Vagina (tissue), 2 donors: ENCODE data around the gene CARM1.

ENCODE experiments used
- CTCF ChIP-seq, 3 experiments: fragments of 450-650 bp in 2 of 3; fragments of 200-600 bp in 1 of 3; sonication (generic) in 1 of 3; IDR thresholded peaks; one replicate each; pipeline ENCODE4 v1.5.1; 2017 to 2019; ENCODE audit warnings: antibody characterized with exemption in 3 of 3, mild to moderate bottlenecking in 2 of 3, moderate library complexity in 2 of 3
- POLR2A ChIP-seq, 2 donors: fragments of 450-650 bp; IDR thresholded peaks; one replicate each; pipeline ENCODE4 v1.6.1; 2017; ENCODE audit warnings: antibody characterized with exemption in 2 of 2, mild to moderate bottlenecking in 2 of 2, moderate library complexity in 2 of 2
- POLR2AphosphoS5 ChIP-seq, 2 donors: sonication (generic); formaldehyde crosslinking; IDR thresholded peaks; one replicate each; pipeline ENCODE4 v1.9.0; 2017; ENCODE audit warnings: antibody characterized with exemption in 2 of 2, mild to moderate bottlenecking in 2 of 2, low read depth in 1 of 2; ENCODE audit not compliant: insufficient read depth in 1 of 2

DNA sequence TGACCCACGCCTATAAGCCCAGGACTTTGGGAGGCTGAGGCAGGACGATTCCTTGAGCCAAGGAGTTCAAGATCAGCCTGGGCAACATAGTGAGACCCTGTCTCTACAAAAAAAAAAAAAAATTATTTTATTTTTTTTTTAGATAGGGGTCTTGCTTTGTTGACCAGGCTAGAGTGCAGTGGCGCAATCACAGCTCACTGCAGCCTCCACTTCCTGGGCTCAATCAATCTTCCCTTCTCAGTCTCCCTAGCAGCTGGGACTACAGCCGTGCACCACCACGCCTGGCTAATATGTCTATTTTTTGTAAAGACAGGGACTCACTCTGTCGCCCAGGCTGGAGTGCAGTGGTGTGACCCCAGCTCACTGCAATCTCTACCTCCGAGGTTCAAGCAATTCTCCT, 18.4 kb upstream of the CARM1 start:
- TF ChIP-seq CTCF (IDR thresholded peaks at IDR 0.05) (no peak), POLR2A (IDR thresholded peaks at IDR 0.05) (no peak), POLR2AphosphoS5 (IDR thresholded peaks at IDR 0.05; ENCODE audit: insufficient read depth in 1 of 2, low read depth in 1 of 2) (no peak)
